ENCODE measurements around the gene RIF1.

The RIF1 gene, protein sequence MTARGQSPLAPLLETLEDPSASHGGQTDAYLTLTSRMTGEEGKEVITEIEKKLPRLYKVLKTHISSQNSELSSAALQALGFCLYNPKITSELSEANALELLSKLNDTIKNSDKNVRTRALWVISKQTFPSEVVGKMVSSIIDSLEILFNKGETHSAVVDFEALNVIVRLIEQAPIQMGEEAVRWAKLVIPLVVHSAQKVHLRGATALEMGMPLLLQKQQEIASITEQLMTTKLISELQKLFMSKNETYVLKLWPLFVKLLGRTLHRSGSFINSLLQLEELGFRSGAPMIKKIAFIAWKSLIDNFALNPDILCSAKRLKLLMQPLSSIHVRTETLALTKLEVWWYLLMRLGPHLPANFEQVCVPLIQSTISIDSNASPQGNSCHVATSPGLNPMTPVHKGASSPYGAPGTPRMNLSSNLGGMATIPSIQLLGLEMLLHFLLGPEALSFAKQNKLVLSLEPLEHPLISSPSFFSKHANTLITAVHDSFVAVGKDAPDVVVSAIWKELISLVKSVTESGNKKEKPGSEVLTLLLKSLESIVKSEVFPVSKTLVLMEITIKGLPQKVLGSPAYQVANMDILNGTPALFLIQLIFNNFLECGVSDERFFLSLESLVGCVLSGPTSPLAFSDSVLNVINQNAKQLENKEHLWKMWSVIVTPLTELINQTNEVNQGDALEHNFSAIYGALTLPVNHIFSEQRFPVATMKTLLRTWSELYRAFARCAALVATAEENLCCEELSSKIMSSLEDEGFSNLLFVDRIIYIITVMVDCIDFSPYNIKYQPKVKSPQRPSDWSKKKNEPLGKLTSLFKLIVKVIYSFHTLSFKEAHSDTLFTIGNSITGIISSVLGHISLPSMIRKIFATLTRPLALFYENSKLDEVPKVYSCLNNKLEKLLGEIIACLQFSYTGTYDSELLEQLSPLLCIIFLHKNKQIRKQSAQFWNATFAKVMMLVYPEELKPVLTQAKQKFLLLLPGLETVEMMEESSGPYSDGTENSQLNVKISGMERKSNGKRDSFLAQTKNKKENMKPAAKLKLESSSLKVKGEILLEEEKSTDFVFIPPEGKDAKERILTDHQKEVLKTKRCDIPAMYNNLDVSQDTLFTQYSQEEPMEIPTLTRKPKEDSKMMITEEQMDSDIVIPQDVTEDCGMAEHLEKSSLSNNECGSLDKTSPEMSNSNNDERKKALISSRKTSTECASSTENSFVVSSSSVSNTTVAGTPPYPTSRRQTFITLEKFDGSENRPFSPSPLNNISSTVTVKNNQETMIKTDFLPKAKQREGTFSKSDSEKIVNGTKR (N-terminal part only)

GRCh38 chr2:151409601-151410484 lies at the start of gene RIF1:
Gene RIF1 (plus strand): TSS chr2:151409902. CDS start chr2:151410424, 522 bp downstream.
- peak; percentile 72 for DNase-seq (ENCODE audit: extremely low spot score, insufficient read length, low read depth)
- peak; percentile 91 for FAIRE-seq

DNA sequence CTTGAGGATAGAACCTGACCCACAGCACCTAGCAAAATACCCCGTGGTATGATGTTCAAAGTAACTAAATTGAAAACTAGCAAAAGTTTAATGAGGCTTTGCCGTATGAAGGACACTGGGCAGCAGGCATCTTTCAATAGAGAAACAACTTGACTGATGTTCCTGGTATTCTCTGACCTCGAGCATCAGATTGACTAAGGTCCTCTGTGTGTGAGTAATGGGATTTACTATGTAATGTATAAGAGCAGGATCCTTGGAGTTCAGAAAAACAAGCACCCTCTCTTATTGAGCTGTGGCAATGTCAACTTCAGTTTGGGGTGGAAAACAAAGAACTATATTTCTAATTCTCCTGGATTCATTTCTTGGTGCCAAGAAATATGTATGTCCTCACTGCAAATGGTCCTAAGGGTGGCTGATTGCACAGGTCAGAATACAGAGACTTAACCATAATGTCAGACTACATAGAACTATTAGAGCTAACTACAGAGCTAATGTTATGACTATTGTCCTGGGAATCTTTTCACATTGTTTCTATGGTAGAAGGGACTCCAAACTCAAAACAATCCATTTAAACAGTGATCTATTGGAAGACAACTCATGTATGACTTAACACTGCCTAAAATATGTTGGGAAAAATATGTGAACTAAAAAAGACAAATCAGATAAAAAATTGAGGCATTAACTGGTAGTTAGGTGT lies 47.9 kb upstream of the RIF1 start:
- no peak for DNase-seq (ENCODE audit: extremely low spot score, insufficient read length, low read depth)
- FAIRE-seq = no peak

- DNase-seq (ENCODE audit: extremely low spot score, insufficient read length, low read depth) = peak; percentile 5
These were observed 46.0 kb upstream of the RIF1 start for GRCh38 chr2:151363709-151364108.

GRCh38 chr2:151367571-151367970 lies 42.1 kb upstream of the RIF1 start:
- no peak for FAIRE-seq
- DNase-seq (ENCODE audit: extremely low spot score, insufficient read length, low read depth) = no peak

More at GRCh38 chr2:151363709-151364108, 46.0 kb upstream of the RIF1 start:
- FAIRE-seq = peak; percentile 49

GRCh38 chr2:151374436-151374835 lies 35.3 kb upstream of the RIF1 start:
- FAIRE-seq = peak; percentile 81
- DNase-seq (ENCODE audit: extremely low spot score, insufficient read length, low read depth) = peak; percentile 15

DNA sequence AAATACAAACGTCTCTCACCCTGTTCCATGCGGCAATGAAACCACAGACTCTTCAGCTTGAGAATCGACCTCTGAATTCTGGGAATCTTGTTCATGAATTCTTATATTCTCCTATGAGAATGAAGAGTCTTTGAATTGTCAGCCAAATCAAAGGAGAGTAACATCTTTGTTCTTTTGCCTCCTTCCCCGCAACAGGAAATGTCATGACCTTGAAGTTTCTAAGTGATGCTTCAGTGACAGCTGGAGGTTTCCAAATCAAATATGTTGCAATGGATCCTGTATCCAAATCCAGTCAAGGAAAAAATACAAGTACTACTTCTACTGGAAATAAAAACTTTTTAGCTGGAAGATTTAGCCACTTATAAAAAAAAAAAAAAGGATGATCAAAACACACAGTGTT lies 30.5 kb upstream of the RIF1 start:
- DNase-seq (ENCODE audit: extremely low spot score, insufficient read length, low read depth) (no peak), FAIRE-seq (no peak)

DNA sequence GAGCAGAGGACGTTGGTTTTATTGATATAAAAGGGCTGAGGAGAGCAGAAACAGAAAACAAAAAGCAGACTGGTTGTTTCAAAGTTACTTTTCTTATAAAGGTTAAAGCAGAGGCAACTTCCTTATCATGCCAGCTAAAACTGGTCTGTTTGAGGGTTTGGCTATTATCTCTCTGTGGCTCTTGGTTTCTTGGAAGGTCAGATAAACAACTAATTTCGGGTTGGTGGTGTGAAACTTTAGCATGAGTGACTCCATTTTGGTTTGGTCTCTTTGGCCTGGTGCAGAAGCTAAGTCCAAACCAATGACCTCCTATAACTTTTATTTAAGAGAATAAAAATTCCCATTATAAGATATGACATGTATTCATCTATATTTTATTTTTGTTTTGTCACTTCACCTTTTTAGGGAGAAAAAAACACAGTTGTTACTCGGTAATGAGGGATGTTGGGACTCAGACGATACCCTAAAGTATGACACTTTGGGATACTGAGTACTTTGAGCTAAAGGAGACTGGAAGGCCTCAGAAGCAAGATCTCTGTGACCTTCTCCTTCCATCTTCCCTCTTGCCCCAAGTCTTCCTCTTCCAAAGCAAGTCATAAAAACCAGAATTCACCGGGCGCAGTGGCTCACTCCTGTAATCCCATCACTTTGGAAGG lies 29.0 kb upstream of the RIF1 start:
- FAIRE-seq (peak; percentile 5), DNase-seq (ENCODE audit: extremely low spot score, insufficient read length, low read depth) (no peak)

DNA sequence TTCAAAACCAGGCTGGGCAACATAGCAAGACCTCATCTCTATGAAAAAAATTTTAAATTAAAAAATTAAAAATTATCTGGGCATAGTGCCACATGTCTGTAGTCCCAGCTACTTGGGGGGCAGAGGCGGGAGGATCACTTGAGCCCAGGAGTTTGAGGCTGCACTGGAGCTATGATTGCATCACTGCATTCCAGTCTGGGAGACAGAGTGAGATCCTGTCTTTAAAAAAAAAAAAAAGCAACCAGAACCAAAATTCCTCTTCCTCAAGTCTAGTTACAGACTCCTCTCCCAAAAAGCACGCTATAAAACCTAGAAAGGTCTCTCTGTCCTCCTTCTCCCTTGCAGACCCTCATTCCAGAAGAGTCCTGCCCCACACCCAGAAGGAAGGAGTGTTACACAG lies 28.4 kb upstream of the RIF1 start:
- FAIRE-seq (no peak), DNase-seq (ENCODE audit: extremely low spot score, insufficient read length, low read depth) (no peak)

GRCh38 chr2:151388011-151388410 lies 21.7 kb upstream of the RIF1 start:
- DNase-seq (ENCODE audit: extremely low spot score, insufficient read length, low read depth) = no peak
- FAIRE-seq = no peak

GRCh38 chr2:151391436-151391835 lies 18.3 kb upstream of the RIF1 start:
- FAIRE-seq (no peak), DNase-seq (ENCODE audit: extremely low spot score, insufficient read length, low read depth) (no peak)

GRCh38 chr2:151394509-151394908 lies 15.2 kb upstream of the RIF1 start:
- DNase-seq (ENCODE audit: extremely low spot score, insufficient read length, low read depth) (no peak), FAIRE-seq (no peak)

GRCh38 chr2:151395509-151396374 lies 14.0 kb upstream of the RIF1 start:
- DNase-seq (ENCODE audit: extremely low spot score, insufficient read length, low read depth) = no peak
- no peak for FAIRE-seq

- FAIRE-seq = no peak
These were observed 9.7 kb upstream of the RIF1 start for GRCh38 chr2:151399981-151400380.

DNA sequence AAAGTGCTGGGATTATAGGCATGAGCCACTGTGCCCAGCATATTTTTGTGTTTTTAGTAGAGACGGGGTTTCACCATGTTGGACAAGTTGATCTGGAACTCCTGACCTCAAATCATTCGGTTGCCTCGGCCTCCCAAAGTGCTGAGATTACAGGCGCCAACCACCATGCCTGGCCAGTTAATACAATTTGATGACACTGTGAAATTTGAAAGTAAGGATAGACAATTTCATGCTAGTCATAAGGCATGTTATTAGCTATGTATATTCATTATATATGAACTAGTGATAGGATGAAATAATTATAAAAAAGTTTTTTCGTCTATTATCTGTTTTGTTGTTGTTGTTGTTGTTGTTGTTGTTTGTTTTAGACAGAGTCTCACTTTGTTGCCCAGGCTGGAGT lies 8.6 kb upstream of the RIF1 start:
- FAIRE-seq = no peak
- no peak for DNase-seq (ENCODE audit: extremely low spot score, insufficient read length, low read depth)

More at GRCh38 chr2:151399981-151400380, 9.7 kb upstream of the RIF1 start:
- no peak for DNase-seq (ENCODE audit: extremely low spot score, insufficient read length, low read depth)

DNA sequence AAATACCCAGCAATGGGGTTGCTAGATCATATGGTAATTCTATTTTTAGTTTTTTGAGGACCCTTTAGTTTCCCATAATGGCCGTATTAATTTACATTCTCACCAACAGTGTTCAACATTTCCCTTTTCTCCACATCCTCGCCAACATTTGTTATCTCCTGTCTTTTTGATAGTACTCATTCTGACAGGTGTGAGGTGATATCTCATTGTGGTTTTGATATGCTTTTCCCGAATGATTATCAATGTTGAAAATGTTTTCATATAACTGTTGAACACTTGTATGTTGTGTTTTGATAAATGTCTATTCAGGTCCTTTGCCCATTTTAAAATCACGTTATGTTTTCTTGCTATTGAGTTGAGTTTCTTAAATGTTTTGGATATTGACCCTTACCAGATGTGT lies 5.8 kb upstream of the RIF1 start:
- DNase-seq (ENCODE audit: extremely low spot score, insufficient read length, low read depth) (no peak), FAIRE-seq (no peak)

DNA sequence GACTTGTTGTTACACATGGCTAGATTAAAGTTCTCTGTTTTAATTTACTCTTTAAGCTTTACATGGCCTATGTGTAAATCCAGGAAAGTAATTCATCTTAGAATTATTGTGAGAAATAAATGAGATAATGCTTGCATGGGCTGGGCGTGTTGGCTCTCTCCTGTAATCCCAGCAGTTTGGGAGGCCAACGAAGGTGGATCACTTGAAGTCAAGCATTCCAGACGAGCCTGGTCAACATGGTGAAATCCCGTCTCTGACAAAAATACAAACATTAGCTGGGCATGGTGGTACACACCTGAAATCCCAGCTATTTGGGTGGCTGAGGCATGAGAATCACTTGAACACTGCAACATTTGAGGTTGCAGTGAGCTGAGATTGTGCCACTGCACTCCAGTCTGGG lies 4.3 kb upstream of the RIF1 start:
- FAIRE-seq (no peak), DNase-seq (ENCODE audit: extremely low spot score, insufficient read length, low read depth) (no peak)

DNA sequence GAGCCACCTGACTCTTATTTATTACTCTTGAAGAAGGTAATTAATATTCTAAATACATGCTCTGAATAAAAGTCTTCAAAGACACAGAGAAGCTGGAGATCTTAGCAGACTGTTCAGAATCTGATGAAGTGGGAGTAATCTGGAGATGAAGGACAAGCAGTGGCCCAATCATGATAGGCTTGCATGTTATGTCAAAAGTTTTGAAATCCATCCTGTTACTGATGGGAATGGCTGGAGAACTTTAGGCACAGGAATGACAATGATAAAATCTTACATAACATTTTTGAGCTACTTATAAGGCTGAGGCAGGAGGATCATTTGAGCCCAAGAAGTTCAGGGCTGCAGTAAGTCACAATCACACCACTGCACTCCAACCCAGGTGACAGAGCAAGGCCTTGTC lies 2.4 kb upstream of the RIF1 start:
- no peak for FAIRE-seq

More for the DNA sequence above, 2.4 kb upstream of the RIF1 start:
- DNase-seq (ENCODE audit: extremely low spot score, insufficient read length, low read depth) = no peak
